Measurements from ENCODE around the gene TLR2. TPM values are rescaled to one million over a fixed set of nuclear protein-coding genes. Genes with fewer than 3 reads are reported as not detected.

Gene TLR2
- total RNA-seq, 6 donors from 2014 or later = 34.8 to 104 (median 91.2) TPM

GRCh38 chr4:153676984-153677383 lies 7.1 kb upstream of the TLR2 start:
- ATAC-seq (ENCODE audit: low FRiP score in 2 of 2) = peak in 1 of 2 donors; percentile 73
- no peak overlapping the region for H3K4me3 ChIP-seq
- TF ChIP-seq CTCF (IDR thresholded peaks at IDR 0.05) (no peak), POLR2A (IDR thresholded peaks at IDR 0.05) (no peak), POLR2AphosphoS5 (IDR thresholded peaks at IDR 0.05) (no peak), EP300 (IDR thresholded peaks at IDR 0.05) (no peak)
- peaks cover 0 to 5% (median 4%) of the 10 kb centered on the region in 4 donors for H3K9me3 ChIP-seq
- no peak for DNase-seq
- WGBS, 2 donors = 56 to 57% methylated on average over 1 of the region's 1 CpG
- H3K27me3 ChIP-seq = no peaks in the 10 kb centered on the region
- H3K36me3 ChIP-seq = no peaks in the 10 kb centered on the region
- H3K4me1 ChIP-seq = no peaks in the 10 kb centered on the region
- no peak overlapping the region for H3K27ac ChIP-seq

DNA sequence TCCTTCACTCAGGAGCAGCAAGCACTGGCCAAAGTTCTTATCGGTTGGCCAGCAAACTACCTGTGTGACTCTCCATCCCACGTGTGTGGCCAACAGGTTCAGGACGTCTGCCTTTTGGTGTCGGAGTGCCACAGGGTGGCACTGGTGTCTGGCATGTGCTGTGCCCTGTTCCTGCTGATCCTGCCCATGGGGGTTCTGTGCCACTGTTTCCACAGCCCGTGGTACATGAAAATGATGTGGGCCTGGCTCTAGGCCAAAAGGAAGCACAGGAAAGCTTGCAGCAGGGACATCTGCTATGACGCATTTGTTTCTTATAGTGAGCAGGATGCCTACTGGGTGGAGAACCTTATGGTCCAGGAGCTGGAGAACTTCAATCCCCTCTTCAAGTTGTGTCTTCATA lies 4.6 kb upstream of the TLR2 start:
- DNase-seq = peak in 1 of 2 donors; percentile 66
- H3K9me3 ChIP-seq = peaks cover 0 to 5% (median 4%) of the 10 kb centered on the region in 4 donors
- no peak for TF ChIP-seq CTCF (IDR thresholded peaks at IDR 0.05)
- TF ChIP-seq EP300 (IDR thresholded peaks at IDR 0.05) = no peak
- peak in 1 of 2 donors; percentile 25 for TF ChIP-seq POLR2AphosphoS5 (IDR thresholded peaks at IDR 0.05)
- no peak for TF ChIP-seq POLR2A (IDR thresholded peaks at IDR 0.05)
- no peak overlapping the region for H3K4me3 ChIP-seq
- H3K36me3 ChIP-seq = no peaks in the 10 kb centered on the region
- H3K27me3 ChIP-seq = no peaks in the 10 kb centered on the region
- peak in 1 of 2 donors; percentile 29 for ATAC-seq (ENCODE audit: low FRiP score in 2 of 2)
- 60 to 72% methylated on average over 4 to 6 of the region's 6 CpGs for WGBS, 2 donors
- H3K27ac ChIP-seq = no peak overlapping the region
- H3K4me1 ChIP-seq = peaks cover 8 to 11% (median 10%) of the 10 kb centered on the region in 4 donors

DNA sequence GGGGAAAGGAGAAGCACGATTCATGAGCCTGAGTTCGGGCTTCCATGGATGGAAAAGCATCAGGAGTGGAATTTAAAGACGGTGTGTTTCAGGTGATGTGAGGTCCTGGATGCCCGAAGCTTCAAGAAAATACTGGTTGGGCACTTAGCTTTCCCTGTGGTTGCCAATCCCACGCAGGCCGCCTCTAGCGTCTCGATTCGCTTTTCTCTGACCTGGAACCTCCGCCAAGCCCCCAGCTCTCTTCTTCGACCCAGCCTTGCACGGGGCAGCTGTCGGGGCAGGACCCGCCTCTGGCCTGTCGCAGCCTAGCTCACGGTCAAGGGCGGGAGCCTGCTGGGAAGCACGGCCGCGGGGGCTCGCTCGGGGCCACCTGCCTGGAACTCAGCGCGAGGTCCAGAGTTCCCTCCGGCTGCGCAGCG lies 308 bp upstream of the TLR2 start:
- no peak for TF ChIP-seq EP300 (IDR thresholded peaks at IDR 0.05)
- Histone ChIP-seq H3K9me3 (peaks cover 4 to 15% (median 9%) of the 10 kb centered on the region in 4 donors), H3K36me3 (peaks cover 9 to 16% (median 11%) of the 10 kb centered on the region in 4 donors), H3K27me3 (no peaks in the 10 kb centered on the region), H3K4me1 (peaks cover 9 to 21% (median 20%) of the 10 kb centered on the region in 4 donors), H3K27ac (peak overlapping the region; percentile 79 to 97 (median 90)), H3K4me3 (peak overlapping the region; percentile 51 to 83 (median 77))
- WGBS, 2 donors = 17 to 28% methylated on average over 11 to 19 of the region's 27 CpGs
- ATAC-seq (ENCODE audit: low FRiP score in 2 of 2) (no peak), DNase-seq (no peak)

- H3K9me3 ChIP-seq = peaks cover 7 to 22% (median 15%) of the 10 kb centered on the region in 4 donors
- no peaks in the 10 kb centered on the region for H3K27me3 ChIP-seq
- H3K27ac ChIP-seq = peak overlapping the region; percentile 79 to 97 (median 90)
- peaks cover 9 to 21% (median 20%) of the 10 kb centered on the region in 4 donors for H3K4me1 ChIP-seq
- WGBS, 2 donors = 15 to 16% methylated on average over 9 of the region's 9 CpGs
- peaks cover 10 to 28% (median 20%) of the 10 kb centered on the region in 4 donors for H3K36me3 ChIP-seq
- ATAC-seq (ENCODE audit: low FRiP score in 2 of 2) (peak in 1 of 2 donors; percentile 77), DNase-seq (no peak)
- TF ChIP-seq POLR2A (IDR thresholded peaks at IDR 0.05) (peak in 1 of 4 donors; percentile 30), POLR2AphosphoS5 (IDR thresholded peaks at IDR 0.05) (no peak), EP300 (IDR thresholded peaks at IDR 0.05) (no peak)
- peak overlapping the region; percentile 51 to 83 (median 77) for H3K4me3 ChIP-seq
These were observed 891 bp downstream of the TLR2 start for GRCh38 chr4:153684971-153685371.

DNA sequence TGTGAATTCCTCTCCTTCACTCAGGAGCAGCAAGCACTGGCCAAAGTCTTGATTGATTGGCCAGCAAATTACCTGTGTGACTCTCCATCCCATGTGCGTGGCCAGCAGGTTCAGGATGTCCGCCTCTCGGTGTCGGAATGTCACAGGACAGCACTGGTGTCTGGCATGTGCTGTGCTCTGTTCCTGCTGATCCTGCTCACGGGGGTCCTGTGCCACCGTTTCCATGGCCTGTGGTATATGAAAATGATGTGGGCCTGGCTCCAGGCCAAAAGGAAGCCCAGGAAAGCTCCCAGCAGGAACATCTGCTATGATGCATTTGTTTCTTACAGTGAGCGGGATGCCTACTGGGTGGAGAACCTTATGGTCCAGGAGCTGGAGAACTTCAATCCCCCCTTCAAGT lies 20.4 kb downstream of the TLR2 start:
- no peak for DNase-seq
- Histone ChIP-seq H3K36me3 (peaks cover 0 to 12% (median 2%) of the 10 kb centered on the region in 4 donors), H3K4me3 (no peak overlapping the region), H3K27me3 (no peaks in the 10 kb centered on the region), H3K27ac (no peak overlapping the region), H3K9me3 (no peaks in the 10 kb centered on the region), H3K4me1 (peaks cover 0 to 2% (median 0%) of the 10 kb centered on the region in 4 donors)
- ATAC-seq (ENCODE audit: low FRiP score in 2 of 2) = no peak
- WGBS, 2 donors = 92 to 96% methylated on average over 7 of the region's 7 CpGs
- TF ChIP-seq POLR2A (IDR thresholded peaks at IDR 0.05) (no peak), POLR2AphosphoS5 (IDR thresholded peaks at IDR 0.05) (no peak), CTCF (IDR thresholded peaks at IDR 0.05) (no peak), EP300 (IDR thresholded peaks at IDR 0.05) (no peak)
